GM19328 (cell line): ENCODE measurements around the gene CSNK1E.

Source experiments
- ATAC-seq: cut with Tn5 transposase; IDR thresholded peaks from one replicate; pipeline ENCODE4 v1.9.1; 2021; ENCODE audit warnings: mild to moderate bottlenecking, moderate library complexity; ENCODE audit not compliant: unreplicated experiment

CSNK1E gene

GRCh38 chr22:38282397-38282796 lies 34.8 kb downstream of the CSNK1E start:
- no peak for ATAC-seq

- ATAC-seq = no peak
Observed at GRCh38 chr22:38276166-38276565, 41.1 kb downstream of the CSNK1E start.

- ATAC-seq = no peak
Observed at GRCh38 chr22:38273135-38273826, 44.0 kb downstream of the CSNK1E start.

GRCh38 chr22:38272373-38273134 lies 44.7 kb downstream of the CSNK1E start, which contains the start of gene TMEM184B:
Gene TMEM184B (minus strand): TSS chr22:38273010. CDS start chr22:38247961, 25,049 bp downstream.
- ATAC-seq = peak; percentile 67

GRCh38 chr22:38271927-38272372 lies 45.3 kb downstream of the CSNK1E start:
- ATAC-seq = no peak

GRCh38 chr22:38271101-38271500 lies 46.1 kb downstream of the CSNK1E start:
- ATAC-seq = no peak

GRCh38 chr22:38270091-38270992 lies 46.9 kb downstream of the CSNK1E start:
- no peak for ATAC-seq

- no peak for ATAC-seq
Observed at GRCh38 chr22:38269466-38269865, 47.8 kb downstream of the CSNK1E start.

GRCh38 chr22:38267086-38267485 lies 50.1 kb downstream of the CSNK1E start:
- ATAC-seq = no peak

- no peak for ATAC-seq
Observed at GRCh38 chr22:38266120-38266519, 51.1 kb downstream of the CSNK1E start.

GRCh38 chr22:38264322-38264843 lies 52.9 kb downstream of the CSNK1E start:
- ATAC-seq = no peak

GRCh38 chr22:38262051-38262795 lies 55.0 kb downstream of the CSNK1E start:
- ATAC-seq = no peak

GRCh38 chr22:38260761-38261681 lies 56.2 kb downstream of the CSNK1E start:
- no peak for ATAC-seq

- ATAC-seq = no peak
Observed at GRCh38 chr22:38259370-38259769, 57.9 kb downstream of the CSNK1E start.

- ATAC-seq = no peak
Observed at GRCh38 chr22:38258895-38259294, 58.3 kb downstream of the CSNK1E start.

- no peak for ATAC-seq
Observed at GRCh38 chr22:38257650-38258250, 59.5 kb downstream of the CSNK1E start.

GRCh38 chr22:38257181-38257580 lies 60.1 kb downstream of the CSNK1E start:
- ATAC-seq = no peak

GRCh38 chr22:38255697-38256096 lies 61.5 kb downstream of the CSNK1E start:
- ATAC-seq = no peak

- ATAC-seq = no peak
Observed at GRCh38 chr22:38251341-38251692, 65.9 kb downstream of the CSNK1E start.
